IMR-90 (cell line): ENCODE data around the gene STAC3. TPM values are rescaled to one million over a fixed set of nuclear protein-coding genes. Genes with fewer than 3 reads are reported as not detected.

Experiments used
- ATAC-seq: fragments of 200-7000 bp; cut with Tn5 transposase; 2 replicates; pipeline ENCODE4 v1.9.1; 2020; ENCODE audit warnings: low read depth, mild to moderate bottlenecking, moderate library complexity
- BruUV-seq: library from RNA; stranded (reverse); fragments of 400-500 nt; replicated peaks from 2 replicates; lab custom pipeline; 2021; lab: Mats Ljungman, UMichigan
- CTCF ChIA-PET: fragments of 300-600 bp; formaldehyde crosslinking; extraction: SDS; loops from one replicate; lab custom pipeline; 2021; ENCODE audit warnings: antibody characterized with exemption; lab: Yijun Ruan, JAX
- POLR2A ChIA-PET: fragments of 300-600 bp; sonication (Branson Sonifier 250); formaldehyde crosslinking; loops from one replicate; lab custom pipeline; 2022; ENCODE audit warnings: antibody characterized with exemption; ENCODE audit not compliant: unreplicated experiment; lab: Charles Lee
- DNase-seq: peaks from one replicate; pipeline ENCODE4 v3.0.0; 2013
- H2AFZ ChIP-seq: replicated peaks from 2 replicates; pipeline ENCODE3; 2013; ENCODE audit warnings: low read length, mild to moderate bottlenecking; ENCODE audit not compliant: poor library complexity
- H2AK5ac ChIP-seq: 2 replicates; pipeline ENCODE4 v1.6.1; 2013; ENCODE audit warnings: low read depth, low read length, inconsistent platforms
- H2AK9ac ChIP-seq: replicated peaks from 2 replicates; pipeline ENCODE3; 2013; ENCODE audit warnings: mild to moderate bottlenecking, low read depth, low read length, moderate library complexity; ENCODE audit not compliant: poor library complexity
- H2BK120ac ChIP-seq: 2 replicates; pipeline ENCODE4 v1.6.1; 2013; ENCODE audit warnings: low read depth, low read length, inconsistent platforms
- H2BK15ac ChIP-seq: 3 replicates; pipeline ENCODE4 v1.6.1; 2013; ENCODE audit warnings: low read depth, low read length, inconsistent platforms
- H2BK20ac ChIP-seq: 2 replicates; pipeline ENCODE4 v1.6.1; 2013; ENCODE audit warnings: low read depth, mild to moderate bottlenecking, inconsistent platforms, low read length, moderate library complexity
- H2BK5ac ChIP-seq: 2 replicates; pipeline ENCODE4 v1.6.1; 2013; ENCODE audit warnings: mild to moderate bottlenecking, low read depth, low read length, inconsistent platforms; ENCODE audit not compliant: poor library complexity, severe bottlenecking
- H3K14ac ChIP-seq: replicated peaks from 2 replicates; pipeline ENCODE4 v1.6.1; 2013; ENCODE audit warnings: low read depth, low read length, inconsistent platforms
- H3K18ac ChIP-seq: 2 replicates; pipeline ENCODE4 v1.6.1; 2013; ENCODE audit warnings: low read depth, low read length, control low read depth
- H3K23ac ChIP-seq: 2 replicates; pipeline ENCODE4 v1.6.1; 2013; ENCODE audit warnings: low read depth, low read length, inconsistent platforms
- H3K27ac ChIP-seq: 2 replicates; pipeline ENCODE4 v1.5.1; 2013; ENCODE audit warnings: mild to moderate bottlenecking, control low read depth, low read length; ENCODE audit not compliant: insufficient read depth
- H3K27me3 ChIP-seq: 2 replicates; pipeline ENCODE4 v1.6.1; 2013; ENCODE audit warnings: low read length; ENCODE audit not compliant: control insufficient read depth, insufficient read depth
- H3K36me3 ChIP-seq: 2 replicates; pipeline ENCODE4 v1.6.1; 2013; ENCODE audit warnings: low read length, mixed read lengths; ENCODE audit not compliant: control insufficient read depth, insufficient read depth
- H3K4ac ChIP-seq: 2 replicates; pipeline ENCODE4 v1.6.1; 2013; ENCODE audit warnings: low read depth, low read length, inconsistent platforms
- H3K4me1 ChIP-seq: 2 replicates; pipeline ENCODE4 v1.6.1; 2013; ENCODE audit warnings: low read length, mixed read lengths; ENCODE audit not compliant: control insufficient read depth, insufficient read depth
- H3K4me2 ChIP-seq: 2 replicates; pipeline ENCODE4 v1.6.1; 2013; ENCODE audit warnings: low read depth, mild to moderate bottlenecking, control low read depth, low read length, moderate library complexity
- H3K4me3 ChIP-seq: 2 replicates; pipeline ENCODE4 v1.5.1; 2013; ENCODE audit warnings: low read depth, mild to moderate bottlenecking, control low read depth, low read length, moderate library complexity; ENCODE audit not compliant: insufficient read depth
- H3K56ac ChIP-seq: 2 replicates; pipeline ENCODE4 v1.6.1; 2013; ENCODE audit warnings: low read length, inconsistent platforms; ENCODE audit not compliant: insufficient read depth; ENCODE audit errors: extremely low read depth
- H3K79me1 ChIP-seq, 2 experiments: 2 replicates each; pipeline ENCODE4 v1.6.1; 2013; ENCODE audit warnings: low read length in 2 of 2, inconsistent platforms in 1 of 2, low read depth in 1 of 2
- H3K9ac ChIP-seq: 2 replicates; pipeline ENCODE4 v1.6.1; 2013; ENCODE audit warnings: low read depth, low read length, control low read depth
- H3K9me1 ChIP-seq: 2 replicates; pipeline ENCODE4 v1.6.1; 2013; ENCODE audit warnings: low read length, inconsistent platforms; ENCODE audit not compliant: insufficient read depth
- H3K9me3 ChIP-seq: 2 replicates; pipeline ENCODE4 v1.6.1; 2013; ENCODE audit warnings: low read length; ENCODE audit not compliant: control insufficient read depth, insufficient read depth
- H4K20me1 ChIP-seq: 2 replicates; pipeline ENCODE4 v1.6.1; 2013; ENCODE audit warnings: low read length, inconsistent platforms; ENCODE audit not compliant: insufficient read depth
- H4K5ac ChIP-seq: 2 replicates; pipeline ENCODE4 v1.6.1; 2013; ENCODE audit warnings: mild to moderate bottlenecking, low read depth, low read length, control low read depth
- H4K8ac ChIP-seq, 2 experiments: 2 replicates each; pipeline ENCODE4 v1.6.1; 2013; ENCODE audit warnings: low read depth in 2 of 2, low read length in 2 of 2, control low read depth in 1 of 2, inconsistent platforms in 1 of 2
- H4K91ac ChIP-seq: 2 replicates; pipeline ENCODE4 v1.6.1; 2013; ENCODE audit warnings: low read depth, low read length, inconsistent platforms; ENCODE audit not compliant: insufficient read depth
- BHLHE40 ChIP-seq: fragments of 150-350 bp; IDR thresholded peaks from 2 replicates; pipeline ENCODE4 v1.6.1; 2016; ENCODE audit warnings: mild to moderate bottlenecking, low read depth, low read length
- CTCF ChIP-seq: conservative IDR thresholded peaks from 2 replicates; pipeline ENCODE4 v1.5.1; 2012; ENCODE audit warnings: mild to moderate bottlenecking, low read depth, low read length, improper control_type of control experiment
- MAZ ChIP-seq: IDR thresholded peaks from 2 replicates; pipeline ENCODE4 v1.6.1; 2012; ENCODE audit warnings: low read depth, mild to moderate bottlenecking, low read length, improper control_type of control experiment, moderate library complexity, borderline replicate concordance
- MXI1 ChIP-seq: IDR thresholded peaks from 2 replicates; pipeline ENCODE4 v1.6.1; 2012; ENCODE audit warnings: low read depth, mild to moderate bottlenecking, low read length, moderate library complexity, borderline replicate concordance
- NFE2L2 ChIP-seq: fragments of 150-350 bp; IDR thresholded peaks from 2 replicates; pipeline ENCODE4 v1.6.1; 2016; ENCODE audit warnings: low read depth, mild to moderate bottlenecking, low read length
- POLR2A ChIP-seq: IDR thresholded peaks from 2 replicates; pipeline ENCODE4 v1.6.1; 2012; ENCODE audit warnings: mild to moderate bottlenecking, low read depth, low read length
- WGBS, 2 experiments: methylation state at CpG; one replicate each; pipeline versions ENCODE4 v1.1.5 to v1.1.7; 2013; ENCODE audit warnings: missing lambda C conversion rate in 2 of 2; ENCODE audit not compliant: insufficient read length in 1 of 2; ENCODE audit errors: extremely low coverage in 2 of 2; 5-methylcytosine and 5-hydroxymethylcytosine counted together
- dilution Hi-C: fragments of 300-500 bp; cut with HindIII; formaldehyde crosslinking; loops from one replicate; pipeline ENCODE4 v1.14.3; 2018; ENCODE audit warnings: low sequenced_read_pairs; ENCODE audit not compliant: unreplicated experiment
- in situ Hi-C: fragments of 300-500 bp; cut with MboI; formaldehyde crosslinking; loops from 3 replicates; pipeline ENCODE4 v1.14.3; 2019; ENCODE audit warnings: low sequenced_read_pairs, inconsistent platforms, mixed read lengths
- intact Hi-C: fragments of 100-400 bp; cut with micrococcal nuclease; formaldehyde crosslinking; loops from 2 replicates; pipeline ENCODE4 v1.10.0; 2022
- microRNA-seq, 2 experiments: library from miRNA; stranded (forward) in 1 of 2; unstranded in 1 of 2; fragments of 10-50 nt in 1 of 2; fragments of <30 nt in 1 of 2; gene quantifications in 1 of 2; microRNA quantifications in 1 of 2; one replicate each; pipeline versions ENCODE3 to v1.1.0; 2013 to 2020; ENCODE audit not compliant: insufficient read depth in 1 of 2, insufficient read length in 1 of 2, unreplicated experiment in 1 of 2
- polyA plus RNA-seq, 3 experiments: library from polyadenylated mRNA; depleted of rRNA; stranded (reverse); fragments of >200 nt; gene quantifications; 2 replicates each; pipeline ENCODE4 v1.2.3, GENCODE V29; 2012; ENCODE audit warnings: low replicate concordance in 1 of 3
- small RNA-seq, 5 experiments: library from RNA; depleted of rRNA; stranded (forward); fragments of <200 nt; gene quantifications; one replicate each; pipeline ENCODE3, GENCODE V24; 2012
- total RNA-seq: library from RNA; depleted of rRNA; stranded (reverse); fragments of >200 nt; gene quantifications from 2 replicates; pipeline ENCODE4 v1.2.3, GENCODE V29; 2012; rRNA removed

The STAC3 gene
- total and polyA plus RNA-seq, 2 of the 4 experiments (the other 2 are of a cell fraction) = 0.18 to 0.67 TPM

DNA sequence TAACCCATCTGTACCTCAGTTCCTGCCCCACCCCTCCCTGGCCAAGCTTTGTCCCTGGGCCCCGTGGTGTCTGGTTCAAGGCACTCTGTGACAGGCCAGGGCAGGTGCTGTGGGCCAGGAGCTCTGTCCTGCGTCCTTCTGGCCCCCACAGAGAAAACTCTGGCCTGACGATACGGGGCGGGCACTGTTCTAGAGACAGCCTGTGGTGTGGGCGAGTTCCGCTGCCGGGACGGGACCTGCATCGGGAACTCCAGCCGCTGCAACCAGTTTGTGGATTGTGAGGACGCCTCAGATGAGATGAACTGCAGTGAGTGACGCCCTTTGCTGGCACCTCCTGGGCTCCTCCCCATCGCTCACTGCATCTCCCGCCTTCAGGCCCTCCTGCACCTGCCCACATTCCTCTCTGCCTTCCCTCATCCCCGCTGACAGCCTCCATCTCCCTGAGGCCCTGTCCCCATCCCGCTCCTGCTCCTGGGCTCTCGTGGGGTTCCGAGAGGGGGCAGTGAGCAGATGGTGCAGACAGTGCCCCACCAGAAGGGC lies 57.2 kb downstream of the STAC3 start:
- Histone ChIP-seq H3K36me3 (peaks cover 100% of the 10 kb centered on the region), H4K8ac (no peak overlapping the region), H3K9me1 (peaks cover 7% of the 10 kb centered on the region; the same call in 1 of the 2 replicates), H3K56ac (no peak overlapping the region), H3K18ac (no peak overlapping the region), H4K20me1 (peaks cover 22% of the 10 kb centered on the region), H2BK20ac (no peak overlapping the region), H4K5ac (no peak overlapping the region), H3K23ac (no peak overlapping the region), H3K4me2 (no peak overlapping the region), H2BK15ac (no peak overlapping the region), H2AK9ac (peak overlapping the region; percentile 1), H3K4me1 (no peaks in the 10 kb centered on the region), H2AK5ac (no peak overlapping the region), H3K4ac (no peak overlapping the region), H2BK120ac (no peak overlapping the region), H3K9ac (no peak overlapping the region), H3K27me3 (no peaks in the 10 kb centered on the region), H4K91ac (no peak overlapping the region), H2BK5ac (no peak overlapping the region), H3K27ac (no peak overlapping the region), H3K9me3 (no peaks in the 10 kb centered on the region), H2AFZ (no peak overlapping the region), H3K79me1 (peaks cover 12 to 26% of the 10 kb centered on the region in 2 experiments), H3K4me3 (no peak overlapping the region), H3K14ac (no peak overlapping the region)
- dilution Hi-C loops (no loop called here), intact Hi-C loops (no loop called here), in situ Hi-C loops (no loop called here)
- no peak for ATAC-seq
- BruUV-seq = no TSS peak
- DNase-seq = no peak
- POLR2A ChIA-PET = no interaction called here
- WGBS, 2 experiments = 94% methylated on average over 15 of the region's 19 CpGs; no CpG with 5 or more reads in 1 of the 2 experiments
- TF ChIP-seq MAZ (no peak), POLR2A (no peak), NFE2L2 (no peak), CTCF (no peak), MXI1 (no peak), BHLHE40 (no peak)
- CTCF ChIA-PET = no interaction called here

Small RNA genes within 50 kb of the gene (microRNA-seq; reads per million reads assigned to microRNA genes)
- 14.5 to 17.9 reads per million in 2 experiments for gene MIR1228

Small RNA genes within 50 kb of the gene (small RNA-seq; reads per million reads assigned to genes)
- 0 to 53.3 (median 6.6) reads per million in 5 experiments for gene MIR1228

Other genes with a start within 250 kb of the STAC3 start
- 5.2 and 5.3 TPM in 2 replicates for gene ZBTB39, start 244.6 kb downstream of the STAC3 start, total RNA-seq
- 3.6 and 4.0 TPM in 2 replicates for gene ZBTB39, start 244.6 kb downstream of the STAC3 start, polyA plus RNA-seq (2012; rRNA removed)
- not detected in 2 replicates for gene TAC3, start 234.7 kb downstream of the STAC3 start, total RNA-seq
- gene TAC3, start 234.7 kb downstream of the STAC3 start, polyA plus RNA-seq (2012; rRNA removed) = 0.94 and 1.4 TPM in 2 replicates
- under 0.01 TPM in 1 of 2 replicates, not detected in the other for gene MYO1A, start 201.1 kb downstream of the STAC3 start, total RNA-seq
- not detected in 2 replicates for gene MYO1A, start 201.1 kb downstream of the STAC3 start, polyA plus RNA-seq (2012; rRNA removed)
- 10.9 and 14.7 TPM in 2 replicates for gene NEMP1, start 172.4 kb downstream of the STAC3 start, total RNA-seq
- gene NEMP1, start 172.4 kb downstream of the STAC3 start, polyA plus RNA-seq (2012; rRNA removed) = 7.2 and 8.9 TPM in 2 replicates
- gene NAB2, start 162.1 kb downstream of the STAC3 start, total RNA-seq = 68.3 and 68.8 TPM in 2 replicates
- 65.1 and 65.2 TPM in 2 replicates for gene NAB2, start 162.1 kb downstream of the STAC3 start, polyA plus RNA-seq (2012; rRNA removed)
- 38.9 and 43.4 TPM in 2 replicates for gene STAT6, start 139.8 kb downstream of the STAC3 start, total RNA-seq
- 88.8 and 96.9 TPM in 2 replicates for gene STAT6, start 139.8 kb downstream of the STAC3 start, polyA plus RNA-seq (2012; rRNA removed)
- 73.1 and 75.5 TPM in 2 replicates for gene LRP1, start 122.7 kb downstream of the STAC3 start, total RNA-seq
- 142 and 155 TPM in 2 replicates for gene LRP1, start 122.7 kb downstream of the STAC3 start, polyA plus RNA-seq (2012; rRNA removed)
- not detected in 2 replicates for gene LRP1-AS, start 103.6 kb downstream of the STAC3 start, total RNA-seq
- not detected in 2 replicates for gene LRP1-AS, start 103.6 kb downstream of the STAC3 start, polyA plus RNA-seq (2012; rRNA removed)
- 0.36 and 0.56 TPM in 2 replicates for gene NXPH4, start 34.4 kb downstream of the STAC3 start, total RNA-seq
- gene NXPH4, start 34.4 kb downstream of the STAC3 start, polyA plus RNA-seq (2012; rRNA removed) = 3.3 and 3.8 TPM in 2 replicates
- gene SHMT2, start 21.5 kb downstream of the STAC3 start, total RNA-seq = 225 and 266 TPM in 2 replicates
- gene SHMT2, start 21.5 kb downstream of the STAC3 start, polyA plus RNA-seq (2012; rRNA removed) = 302 and 364 TPM in 2 replicates
- gene R3HDM2, start 179.9 kb upstream of the STAC3 start, total RNA-seq = 6.1 and 7.5 TPM in 2 replicates
- gene R3HDM2, start 179.9 kb upstream of the STAC3 start, polyA plus RNA-seq (2012; rRNA removed) = 28.4 and 30.2 TPM in 2 replicates
- not detected in 2 replicates for gene INHBC, start 183.6 kb upstream of the STAC3 start, total RNA-seq
- 0.06 and 0.09 TPM in 2 replicates for gene INHBC, start 183.6 kb upstream of the STAC3 start, polyA plus RNA-seq (2012; rRNA removed)
- gene INHBE, start 204.1 kb upstream of the STAC3 start, total RNA-seq = 0.56 and 0.90 TPM in 2 replicates
- gene INHBE, start 204.1 kb upstream of the STAC3 start, polyA plus RNA-seq (2012; rRNA removed) = 1.2 and 1.7 TPM in 2 replicates
- 1.3 and 1.4 TPM in 2 replicates for gene GLI1, start 208.6 kb upstream of the STAC3 start, total RNA-seq
- 3.6 and 3.8 TPM in 2 replicates for gene GLI1, start 208.6 kb upstream of the STAC3 start, polyA plus RNA-seq (2012; rRNA removed)
- gene ARHGAP9, start 228.7 kb upstream of the STAC3 start, total RNA-seq = 0.18 and 0.28 TPM in 2 replicates
- gene ARHGAP9, start 228.7 kb upstream of the STAC3 start, polyA plus RNA-seq (2012; rRNA removed) = 0.65 and 0.79 TPM in 2 replicates
- gene MARS1, start 236.9 kb upstream of the STAC3 start, total RNA-seq = 127 and 156 TPM in 2 replicates
- 164 and 167 TPM in 2 replicates for gene MARS1, start 236.9 kb upstream of the STAC3 start, polyA plus RNA-seq (2012; rRNA removed)